Tibial nerve (tissue), 4 donors: Measurements from ENCODE around the gene YARS1. TPM values are rescaled to one million over a fixed set of nuclear protein-coding genes. Genes with fewer than 3 reads are reported as not detected.
A peak's percentile ranks its signal among the peaks of the same experiment; 100 is the strongest.

Experiments
- DNase-seq, 2 donors: peaks; one replicate each; pipeline ENCODE4 v3.0.0-alpha.2; 2019; ENCODE audit warnings: low spot score in 2 of 2
- H3K27ac ChIP-seq, 4 donors: fragments of 200-600 bp; sonication (generic) in 3 of 4; one replicate each; pipeline ENCODE4 v1.5.1; 2017 to 2019; ENCODE audit warnings: mild to moderate bottlenecking in 1 of 4
- H3K27me3 ChIP-seq, 2 donors: fragments of 200-600 bp; sonication (generic) in 1 of 2; one replicate each; pipeline versions ENCODE4 v1.5.1 to v1.6.0; 2017 to 2019
- H3K36me3 ChIP-seq, 3 donors: fragments of 200-600 bp; sonication (generic); one replicate each; pipeline ENCODE4 v1.5.1; 2018 to 2019
- H3K4me1 ChIP-seq, 4 donors: fragments of 200-600 bp; sonication (generic) in 3 of 4; one replicate each; pipeline ENCODE4 v1.5.1; 2017 to 2019
- H3K4me3 ChIP-seq, 4 donors: fragments of 200-600 bp; sonication (generic) in 3 of 4; one replicate each; pipeline ENCODE4 v1.5.1; 2017 to 2019; ENCODE audit warnings: mild to moderate bottlenecking in 1 of 4, moderate library complexity in 1 of 4
- H3K9me3 ChIP-seq, 4 donors: fragments of 200-600 bp; sonication (generic) in 3 of 4; one replicate each; pipeline ENCODE4 v1.5.1; 2017 to 2019
- EP300 ChIP-seq, 2 donors: sonication (generic); formaldehyde crosslinking; IDR thresholded peaks; one replicate each; pipeline ENCODE4 v1.6.1; 2017; ENCODE audit warnings: antibody characterized with exemption in 2 of 2, mild to moderate bottlenecking in 1 of 2
- POLR2A ChIP-seq, 2 donors: fragments of 450-650 bp; IDR thresholded peaks; one replicate each; pipeline ENCODE4 v1.6.1; 2017; ENCODE audit warnings: antibody characterized with exemption in 2 of 2, mild to moderate bottlenecking in 2 of 2, moderate library complexity in 2 of 2
- WGBS, 2 donors: methylation state at CpG; one replicate each; pipeline ENCODE4 v1.1.5; 2018; 5-methylcytosine and 5-hydroxymethylcytosine counted together
- total RNA-seq, 4 donors: library from RNA; depleted of rRNA; stranded (reverse); fragments of >200 nt; gene quantifications; one replicate each; pipeline ENCODE4 v1.1.0, GENCODE V29; 2016
- TF ChIP-seq, protein P1 (sequence below), 5 experiments: fragments of 200-600 bp in 3 of 5; fragments of 450-650 bp in 2 of 5; sonication (generic) in 3 of 5; IDR thresholded peaks; one replicate each; pipeline ENCODE4 v1.5.1; 2016 to 2019; ENCODE audit warnings: antibody characterized with exemption in 5 of 5, mild to moderate bottlenecking in 3 of 5, moderate library complexity in 2 of 5

Gene YARS1
- total RNA-seq, 4 donors from 2014 or later, result 29.0 to 80.7 (median 50.2) TPM

DNA sequence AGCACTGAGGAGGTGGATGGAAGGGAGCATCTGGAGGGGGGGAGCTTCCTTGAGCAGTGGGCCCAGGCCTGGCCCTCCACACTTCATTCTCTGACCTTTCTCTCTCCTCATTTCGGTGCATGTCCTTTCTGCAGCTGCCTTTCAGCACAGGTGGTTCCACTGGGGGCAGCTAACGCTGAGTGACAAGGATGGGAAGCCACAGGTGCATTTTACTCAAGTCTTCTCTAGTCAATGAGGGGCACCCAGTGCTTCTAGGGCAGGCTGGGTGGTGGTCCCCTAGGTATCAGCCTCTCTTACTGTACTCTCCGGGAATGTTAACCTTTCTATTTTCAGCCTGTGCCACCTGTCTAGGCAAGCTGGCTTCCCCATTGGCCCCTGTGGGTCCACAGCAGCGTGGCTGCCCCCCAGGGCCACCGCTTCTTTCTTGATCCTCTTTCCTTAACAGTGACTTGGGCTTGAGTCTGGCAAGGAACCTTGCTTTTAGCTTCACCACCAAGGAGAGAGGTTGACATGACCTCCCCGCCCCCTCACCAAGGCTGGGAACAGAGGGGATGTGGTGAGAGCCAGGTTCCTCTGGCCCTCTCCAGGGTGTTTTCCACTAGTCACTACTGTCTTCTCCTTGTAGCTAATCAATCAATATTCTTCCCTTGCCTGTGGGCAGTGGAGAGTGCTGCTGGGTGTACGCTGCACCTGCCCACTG lies 43.2 kb downstream of the YARS1 start:
- peaks cover 0 to 38% (median 4%) of the 10 kb centered on the region in 4 donors for H3K4me1 ChIP-seq
- H3K27me3 ChIP-seq, result no peaks in the 10 kb centered on the region
- no peak overlapping the region for H3K27ac ChIP-seq
- H3K36me3 ChIP-seq, result peaks cover 0 to 71% (median 1%) of the 10 kb centered on the region in 3 donors
- no peak for DNase-seq
- no peak overlapping the region for H3K4me3 ChIP-seq
- 81 to 94% methylated on average over 7 of the region's 7 CpGs for WGBS, 2 donors
- TF ChIP-seq POLR2A (IDR thresholded peaks at IDR 0.05) (no peak), EP300 (IDR thresholded peaks at IDR 0.05) (no peak)
- TF ChIP-seq, protein P1, sequence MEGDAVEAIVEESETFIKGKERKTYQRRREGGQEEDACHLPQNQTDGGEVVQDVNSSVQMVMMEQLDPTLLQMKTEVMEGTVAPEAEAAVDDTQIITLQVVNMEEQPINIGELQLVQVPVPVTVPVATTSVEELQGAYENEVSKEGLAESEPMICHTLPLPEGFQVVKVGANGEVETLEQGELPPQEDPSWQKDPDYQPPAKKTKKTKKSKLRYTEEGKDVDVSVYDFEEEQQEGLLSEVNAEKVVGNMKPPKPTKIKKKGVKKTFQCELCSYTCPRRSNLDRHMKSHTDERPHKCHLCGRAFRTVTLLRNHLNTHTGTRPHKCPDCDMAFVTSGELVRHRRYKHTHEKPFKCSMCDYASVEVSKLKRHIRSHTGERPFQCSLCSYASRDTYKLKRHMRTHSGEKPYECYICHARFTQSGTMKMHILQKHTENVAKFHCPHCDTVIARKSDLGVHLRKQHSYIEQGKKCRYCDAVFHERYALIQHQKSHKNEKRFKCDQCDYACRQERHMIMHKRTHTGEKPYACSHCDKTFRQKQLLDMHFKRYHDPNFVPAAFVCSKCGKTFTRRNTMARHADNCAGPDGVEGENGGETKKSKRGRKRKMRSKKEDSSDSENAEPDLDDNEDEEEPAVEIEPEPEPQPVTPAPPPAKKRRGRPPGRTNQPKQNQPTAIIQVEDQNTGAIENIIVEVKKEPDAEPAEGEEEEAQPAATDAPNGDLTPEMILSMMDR (IDR thresholded peaks at IDR 0.05), result no peak
- H3K9me3 ChIP-seq, result no peaks in the 10 kb centered on the region

DNA sequence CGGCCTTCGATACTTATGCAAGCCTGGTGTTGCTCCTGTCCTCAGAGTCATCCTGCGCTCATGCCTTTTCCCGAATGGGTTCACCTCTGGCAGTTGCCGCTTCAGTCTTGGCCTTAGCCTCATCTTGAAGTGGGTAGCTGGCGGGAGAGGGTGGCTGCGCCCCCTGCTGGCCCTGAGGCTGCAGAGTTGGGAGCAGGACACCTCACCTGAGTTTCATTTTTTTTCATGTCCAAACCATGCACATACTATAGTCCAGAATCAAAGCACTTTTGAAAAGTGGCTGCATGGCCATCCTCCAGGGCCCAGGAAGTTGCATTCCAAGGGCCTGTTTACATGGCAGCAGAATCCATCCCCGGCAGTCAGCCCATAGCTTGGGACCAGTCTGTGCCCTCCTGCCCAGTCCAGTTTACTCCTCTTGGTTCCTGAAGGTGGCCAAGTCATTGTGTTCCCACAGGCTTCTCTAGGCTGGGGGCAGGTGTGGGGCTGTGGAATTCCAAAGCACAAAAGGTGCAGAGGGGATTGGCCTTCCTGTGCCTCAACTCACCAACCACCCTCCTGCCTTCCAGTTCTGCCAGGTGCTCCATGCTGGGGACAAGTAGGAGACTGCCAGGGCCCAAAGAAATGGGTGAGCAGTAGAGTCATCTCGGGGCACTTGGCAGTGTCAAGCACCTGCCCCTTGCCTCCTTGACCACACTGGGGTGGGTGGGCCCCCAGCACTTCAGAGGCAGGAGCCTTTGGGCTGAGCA lies 44.0 kb downstream of the YARS1 start:
- no peaks in the 10 kb centered on the region for H3K27me3 ChIP-seq
- WGBS, 2 donors, result 20 to 32% methylated on average over 8 of the region's 9 CpGs
- H3K27ac ChIP-seq, result no peak overlapping the region
- DNase-seq, result peak; percentile 80 to 85
- no peak overlapping the region for H3K4me3 ChIP-seq
- peaks cover 0 to 43% (median 4%) of the 10 kb centered on the region in 4 donors for H3K4me1 ChIP-seq
- H3K36me3 ChIP-seq, result peaks cover 0 to 64% (median 0%) of the 10 kb centered on the region in 3 donors
- peak in 1 of 2 donors; percentile 42 for TF ChIP-seq EP300 (IDR thresholded peaks at IDR 0.05)
- TF ChIP-seq POLR2A (IDR thresholded peaks at IDR 0.05), result no peak
- TF ChIP-seq, protein P1 (IDR thresholded peaks at IDR 0.05), result peak; percentile 85 to 94 (median 88)
- H3K9me3 ChIP-seq, result no peaks in the 10 kb centered on the region

DNA sequence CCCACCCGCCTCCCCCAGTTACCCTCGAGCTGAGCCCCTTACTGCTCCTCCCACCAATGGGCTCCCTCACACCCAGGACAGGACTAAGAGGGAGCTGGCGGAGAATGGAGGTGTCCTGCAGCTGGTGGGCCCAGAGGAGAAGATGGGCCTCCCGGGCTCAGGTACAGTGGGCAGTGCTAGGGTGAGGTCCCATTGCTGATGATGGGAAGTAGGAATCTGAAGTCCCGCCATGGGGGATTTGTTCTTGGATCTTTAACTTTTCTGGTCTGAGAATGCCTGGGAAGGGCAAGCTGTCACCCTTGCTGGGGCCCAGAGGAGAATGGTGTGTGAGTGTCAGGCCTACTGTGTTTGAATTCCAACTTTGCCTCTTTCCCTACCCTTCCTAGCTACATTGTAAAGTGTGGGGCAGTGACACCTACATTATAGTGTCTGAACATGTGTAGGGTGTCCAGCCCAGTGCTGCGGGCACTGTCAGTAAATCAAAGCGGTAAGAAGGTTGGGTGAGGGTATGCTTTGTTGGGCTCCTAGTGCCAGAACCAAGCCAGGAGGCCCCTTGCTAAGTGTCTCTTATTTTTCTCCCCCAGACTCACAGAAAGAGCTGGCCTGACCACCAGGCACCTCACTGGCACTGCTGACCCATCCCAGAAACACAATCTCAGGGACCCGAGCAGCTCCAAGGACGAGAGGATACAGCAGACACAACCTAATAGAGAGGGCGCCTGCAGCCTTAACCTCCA lies 44.7 kb downstream of the YARS1 start:
- Histone ChIP-seq H3K36me3 (peaks cover 0 to 57% (median 0%) of the 10 kb centered on the region in 3 donors), H3K27me3 (no peaks in the 10 kb centered on the region), H3K27ac (no peak overlapping the region), H3K9me3 (no peaks in the 10 kb centered on the region), H3K4me1 (peaks cover 0 to 51% (median 4%) of the 10 kb centered on the region in 4 donors), H3K4me3 (no peak overlapping the region)
- TF ChIP-seq, protein P1 (IDR thresholded peaks at IDR 0.05), result no peak
- TF ChIP-seq POLR2A (IDR thresholded peaks at IDR 0.05) (no peak), EP300 (IDR thresholded peaks at IDR 0.05) (no peak)
- DNase-seq, result no peak
- 81 to 88% methylated on average over 10 of the region's 10 CpGs for WGBS, 2 donors

DNA sequence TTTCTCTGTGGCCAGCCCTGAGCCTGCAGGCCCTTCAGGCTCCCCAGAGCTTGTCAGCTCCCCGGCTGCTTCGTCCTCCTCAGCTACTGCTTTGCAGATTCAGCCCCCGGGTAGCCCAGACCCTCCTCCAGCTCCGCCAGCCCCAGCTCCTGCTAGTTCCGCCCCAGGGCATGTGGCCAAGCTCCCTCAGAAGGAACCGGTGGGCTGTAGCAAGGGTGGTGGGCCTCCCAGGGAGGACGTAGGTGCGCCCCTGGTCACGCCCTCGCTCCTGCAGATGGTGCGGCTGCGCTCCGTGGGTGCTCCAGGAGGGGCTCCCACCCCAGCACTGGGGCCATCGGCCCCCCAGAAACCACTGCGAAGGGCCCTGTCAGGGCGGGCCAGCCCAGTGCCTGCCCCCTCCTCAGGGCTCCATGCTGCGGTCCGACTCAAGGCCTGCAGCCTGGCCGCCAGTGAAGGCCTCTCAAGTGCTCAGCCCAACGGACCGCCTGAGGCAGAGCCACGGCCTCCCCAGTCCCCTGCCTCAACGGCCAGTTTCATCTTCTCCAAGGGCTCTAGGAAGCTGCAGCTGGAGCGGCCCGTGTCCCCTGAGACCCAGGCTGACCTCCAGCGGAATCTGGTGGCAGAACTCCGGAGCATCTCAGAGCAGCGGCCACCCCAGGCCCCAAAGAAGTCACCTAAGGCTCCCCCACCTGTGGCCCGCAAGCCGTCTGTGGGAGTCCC lies 45.4 kb downstream of the YARS1 start:
- peaks cover 0 to 58% (median 4%) of the 10 kb centered on the region in 4 donors for H3K4me1 ChIP-seq
- TF ChIP-seq POLR2A (IDR thresholded peaks at IDR 0.05), result no peak
- TF ChIP-seq EP300 (IDR thresholded peaks at IDR 0.05), result no peak
- TF ChIP-seq, protein P1 (IDR thresholded peaks at IDR 0.05), result no peak
- H3K27me3 ChIP-seq, result no peaks in the 10 kb centered on the region
- no peak overlapping the region for H3K27ac ChIP-seq
- no peaks in the 10 kb centered on the region for H3K9me3 ChIP-seq
- peaks cover 0 to 49% (median 0%) of the 10 kb centered on the region in 3 donors for H3K36me3 ChIP-seq
- no peak overlapping the region for H3K4me3 ChIP-seq
- DNase-seq, result no peak
- 69 to 85% methylated on average over 25 to 30 of the region's 30 CpGs for WGBS, 2 donors
